ENCODE results near the gene CORO2A. TPM values are rescaled to one million over a fixed set of nuclear protein-coding genes. Genes with fewer than 3 reads are reported as not detected.
"Not testable (repeated sequence)": the region's sequence is repeated elsewhere in the genome, so short reads cannot be mapped to it uniquely, and the experiment has no call there.

Gene CORO2A
- total RNA-seq, 2 donors from 2014 or later, result 1.2 to 3.1 TPM

DNA sequence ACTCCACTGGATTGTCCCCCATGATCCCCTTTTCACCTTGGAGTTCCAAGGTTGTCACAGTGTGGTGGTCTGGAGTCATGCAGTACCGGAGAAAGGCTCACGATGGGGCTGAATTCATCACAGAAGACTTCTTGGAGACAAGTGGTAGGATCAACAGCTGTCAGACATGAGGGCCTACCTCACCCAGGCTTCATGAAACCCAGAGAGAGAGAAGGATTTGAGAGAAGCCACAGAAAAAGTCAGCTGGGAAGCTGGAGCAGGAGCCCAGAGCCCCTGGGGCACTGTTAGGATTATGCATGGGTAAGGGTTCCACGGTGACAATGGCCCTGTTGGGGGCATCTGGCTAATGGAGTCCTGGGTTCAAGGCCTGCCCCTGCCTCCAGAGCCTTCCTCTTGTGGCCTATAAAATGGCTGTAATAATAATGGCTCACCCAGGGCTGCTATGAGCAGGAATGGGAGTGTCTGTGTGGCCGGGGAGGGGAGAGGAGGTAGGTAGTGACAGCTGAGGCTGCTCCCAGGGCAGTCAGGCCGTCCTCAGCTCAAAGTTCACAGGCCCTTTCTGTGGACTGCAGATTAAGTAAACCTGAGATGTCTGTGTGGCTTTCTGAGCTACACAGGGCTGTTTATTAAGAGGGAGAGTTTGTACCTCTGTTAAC is 74.3 kb downstream of the CORO2A start:
- H3K4me3 ChIP-seq, result peak overlapping the region; percentile 79
- H3K4me1 ChIP-seq (ENCODE audit: control insufficient read depth in 1 of 2, low read depth in 2 of 2), result no peaks in the 10 kb centered on the region

DNA sequence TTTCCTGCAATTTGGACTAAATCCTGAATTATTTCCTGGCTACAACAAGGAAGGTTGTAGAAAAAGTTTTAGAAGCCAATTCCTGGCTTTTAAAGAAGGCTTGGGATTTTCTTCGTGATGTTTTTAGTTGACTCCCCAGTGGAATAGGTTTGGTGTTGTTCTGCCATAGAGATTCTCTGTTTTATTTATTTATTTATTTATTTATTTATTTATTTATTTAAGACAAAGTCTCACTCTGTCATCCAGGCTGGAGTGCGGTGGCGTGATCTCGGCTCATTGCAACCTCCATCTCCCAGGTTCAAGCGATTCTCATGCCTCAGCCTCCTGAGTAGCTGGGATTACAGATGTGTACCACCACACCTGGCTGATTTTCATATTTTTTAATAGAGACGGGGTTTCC is 75.3 kb downstream of the CORO2A start:
- not testable (repeated sequence) for H3K36me3 ChIP-seq; H3K27me3 ChIP-seq (replicated peaks; ENCODE audit: insufficient read depth); H3K4me3 ChIP-seq; ATAC-seq (ENCODE audit: insufficient number of reproducible peaks, low FRiP score, low read depth); H3K4me1 ChIP-seq (ENCODE audit: control insufficient read depth in 1 of 2, low read depth in 2 of 2); H3K9me3 ChIP-seq; H3K27ac ChIP-seq; DNase-seq (ENCODE audit: low spot score)

More for the DNA sequence above, 74.3 kb downstream of the CORO2A start:
- Histone ChIP-seq H3K27ac (no peak overlapping the region), H3K9me3 (no peaks in the 10 kb centered on the region), H3K27me3 (replicated peaks; ENCODE audit: insufficient read depth) (no peaks in the 10 kb centered on the region), H3K36me3 (no peaks in the 10 kb centered on the region)
- DNase-seq (ENCODE audit: low spot score), result no peak
- no peak for ATAC-seq (ENCODE audit: insufficient number of reproducible peaks, low FRiP score, low read depth)
- TF ChIP-seq, protein P1, sequence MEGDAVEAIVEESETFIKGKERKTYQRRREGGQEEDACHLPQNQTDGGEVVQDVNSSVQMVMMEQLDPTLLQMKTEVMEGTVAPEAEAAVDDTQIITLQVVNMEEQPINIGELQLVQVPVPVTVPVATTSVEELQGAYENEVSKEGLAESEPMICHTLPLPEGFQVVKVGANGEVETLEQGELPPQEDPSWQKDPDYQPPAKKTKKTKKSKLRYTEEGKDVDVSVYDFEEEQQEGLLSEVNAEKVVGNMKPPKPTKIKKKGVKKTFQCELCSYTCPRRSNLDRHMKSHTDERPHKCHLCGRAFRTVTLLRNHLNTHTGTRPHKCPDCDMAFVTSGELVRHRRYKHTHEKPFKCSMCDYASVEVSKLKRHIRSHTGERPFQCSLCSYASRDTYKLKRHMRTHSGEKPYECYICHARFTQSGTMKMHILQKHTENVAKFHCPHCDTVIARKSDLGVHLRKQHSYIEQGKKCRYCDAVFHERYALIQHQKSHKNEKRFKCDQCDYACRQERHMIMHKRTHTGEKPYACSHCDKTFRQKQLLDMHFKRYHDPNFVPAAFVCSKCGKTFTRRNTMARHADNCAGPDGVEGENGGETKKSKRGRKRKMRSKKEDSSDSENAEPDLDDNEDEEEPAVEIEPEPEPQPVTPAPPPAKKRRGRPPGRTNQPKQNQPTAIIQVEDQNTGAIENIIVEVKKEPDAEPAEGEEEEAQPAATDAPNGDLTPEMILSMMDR (IDR thresholded peaks at IDR 0.05), result no peak

DNA sequence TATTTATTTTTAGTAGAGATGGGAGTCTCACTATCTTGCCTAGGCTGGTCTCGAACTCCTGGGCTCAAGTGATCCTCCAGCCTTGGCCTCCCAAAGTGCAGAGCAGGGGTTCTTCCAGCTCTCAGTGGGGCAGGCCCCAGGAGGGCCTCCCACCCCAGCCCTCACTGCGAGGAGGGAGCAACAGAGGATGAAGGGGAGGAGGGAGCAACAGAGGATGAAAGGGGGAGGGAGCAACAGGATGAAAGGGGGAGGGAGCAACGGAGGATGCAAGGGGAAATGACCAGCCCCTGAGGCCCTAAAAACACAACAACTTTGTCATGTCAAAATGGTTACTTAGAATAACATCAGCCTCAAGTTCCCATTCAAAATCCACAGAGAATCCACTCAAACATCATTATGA is 83.4 kb downstream of the CORO2A start:
- Histone ChIP-seq H3K4me3 (no peak overlapping the region), H3K27ac (peak overlapping the region in 1 of 2 donors; percentile 35)

DNA sequence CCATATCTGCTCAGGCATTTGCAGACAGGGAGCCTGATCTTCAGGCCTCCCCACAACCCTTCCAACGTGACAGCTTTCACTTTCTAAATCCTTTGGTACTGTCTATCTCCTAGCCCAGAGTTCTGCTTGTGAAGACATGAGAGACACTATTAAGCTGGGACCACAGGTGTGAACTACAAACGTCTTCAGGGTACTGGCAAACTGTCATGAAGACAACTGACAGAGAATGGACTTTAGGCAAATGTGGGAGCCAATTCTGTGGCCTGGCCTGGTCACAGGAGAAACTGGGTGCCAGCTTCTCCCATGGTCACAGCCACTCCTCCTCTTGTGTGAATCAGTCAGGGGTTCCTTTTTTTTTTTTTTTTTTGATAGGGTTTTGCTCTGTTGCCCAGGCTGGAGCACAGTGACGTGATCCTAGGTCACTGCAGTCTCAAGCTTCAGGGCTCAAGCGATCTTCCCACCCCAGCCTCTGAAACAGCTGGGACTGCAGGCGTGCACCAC is 83.9 kb downstream of the CORO2A start:
- no peak for DNase-seq (ENCODE audit: low spot score)
- H3K27ac ChIP-seq, result no peak overlapping the region
- H3K27me3 ChIP-seq (replicated peaks; ENCODE audit: insufficient read depth), result no peaks in the 10 kb centered on the region
- ATAC-seq (ENCODE audit: insufficient number of reproducible peaks, low FRiP score, low read depth), result no peak
- no peaks in the 10 kb centered on the region for H3K36me3 ChIP-seq
- no peaks in the 10 kb centered on the region for H3K4me1 ChIP-seq (ENCODE audit: control insufficient read depth in 1 of 2, low read depth in 2 of 2)
- H3K9me3 ChIP-seq, result no peaks in the 10 kb centered on the region
- H3K4me3 ChIP-seq, result no peak overlapping the region
- TF ChIP-seq, protein P1 (IDR thresholded peaks at IDR 0.05), result no peak

More for the DNA sequence above, 83.4 kb downstream of the CORO2A start:
- no peak for ATAC-seq (ENCODE audit: insufficient number of reproducible peaks, low FRiP score, low read depth)
- Histone ChIP-seq H3K4me1 (ENCODE audit: control insufficient read depth in 1 of 2, low read depth in 2 of 2) (no peaks in the 10 kb centered on the region), H3K36me3 (no peaks in the 10 kb centered on the region), H3K9me3 (no peaks in the 10 kb centered on the region), H3K27me3 (replicated peaks; ENCODE audit: insufficient read depth) (no peaks in the 10 kb centered on the region)
- DNase-seq (ENCODE audit: low spot score), result no peak
- TF ChIP-seq, protein P1 (IDR thresholded peaks at IDR 0.05), result no peak

DNA sequence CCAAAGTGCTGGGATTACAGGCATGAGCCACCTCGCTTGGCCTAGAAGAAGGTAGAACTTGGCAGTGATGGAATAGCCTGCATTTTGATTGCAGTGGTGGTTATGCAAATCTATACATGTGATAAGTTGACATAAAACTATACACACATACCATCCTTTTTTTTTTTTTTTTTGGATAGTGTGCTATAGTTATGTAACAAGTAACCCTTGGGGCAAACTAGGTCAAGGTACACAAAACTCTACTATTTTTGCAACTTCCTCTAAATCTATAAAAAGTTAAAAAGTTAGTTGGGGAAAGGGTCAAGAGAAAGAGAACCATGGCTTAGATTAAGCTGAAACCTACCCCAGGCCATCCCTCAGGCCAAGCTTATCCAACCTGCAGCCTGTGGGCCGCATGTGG is 84.5 kb downstream of the CORO2A start:
- no peak overlapping the region for H3K27ac ChIP-seq
- no peak overlapping the region for H3K4me3 ChIP-seq
- DNase-seq (ENCODE audit: low spot score), result no peak
- TF ChIP-seq, protein P1 (IDR thresholded peaks at IDR 0.05), result no peak
- no peak for ATAC-seq (ENCODE audit: insufficient number of reproducible peaks, low FRiP score, low read depth)
- H3K4me1 ChIP-seq (ENCODE audit: control insufficient read depth in 1 of 2, low read depth in 2 of 2), result no peaks in the 10 kb centered on the region
- no peaks in the 10 kb centered on the region for H3K36me3 ChIP-seq
- no peaks in the 10 kb centered on the region for H3K27me3 ChIP-seq (replicated peaks; ENCODE audit: insufficient read depth)
- H3K9me3 ChIP-seq, result no peaks in the 10 kb centered on the region

DNA sequence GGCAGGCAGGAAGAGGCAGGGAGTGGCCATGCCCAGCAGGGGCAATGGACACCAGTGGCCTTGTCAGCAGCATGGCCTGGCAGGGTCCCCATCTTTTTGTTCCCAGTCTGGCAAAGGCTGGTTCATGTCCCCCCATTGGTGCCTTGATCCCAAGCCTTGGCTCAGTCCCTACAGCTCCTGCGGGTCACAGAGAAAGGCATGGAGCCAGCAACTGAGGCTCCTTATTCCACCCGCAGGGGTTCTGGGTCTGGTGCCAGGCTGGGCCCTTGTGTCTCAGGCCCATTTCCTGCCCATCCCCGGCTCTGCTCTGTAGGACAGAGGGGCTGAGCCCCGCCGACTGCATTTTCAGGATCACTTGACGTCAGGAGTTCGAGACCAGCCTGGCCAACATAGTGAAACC is 87.4 kb downstream of the CORO2A start:
- Histone ChIP-seq H3K36me3 (no peaks in the 10 kb centered on the region), H3K4me3 (no peak overlapping the region), H3K27ac (no peak overlapping the region), H3K9me3 (no peaks in the 10 kb centered on the region), H3K27me3 (replicated peaks; ENCODE audit: insufficient read depth) (no peaks in the 10 kb centered on the region), H3K4me1 (ENCODE audit: control insufficient read depth in 1 of 2, low read depth in 2 of 2) (no peaks in the 10 kb centered on the region)
- TF ChIP-seq, protein P1 (IDR thresholded peaks at IDR 0.05), result no peak
- ATAC-seq (ENCODE audit: insufficient number of reproducible peaks, low FRiP score, low read depth) (no peak), DNase-seq (ENCODE audit: low spot score) (no peak)
